Neural progenitor cell (in vitro differentiated cells): ENCODE measurements around the gene FBN3. TPM values are rescaled to one million over a fixed set of nuclear protein-coding genes. Genes with fewer than 3 reads are reported as not detected.
"Not testable (repeated sequence)": the region's sequence is repeated elsewhere in the genome, so short reads cannot be mapped to it uniquely, and the experiment has no call there.

Experiments used
- DNase-seq: peaks from one replicate; pipeline ENCODE4 v3.0.0-alpha.2; 2016; ENCODE audit warnings: low spot score
- H2AFZ ChIP-seq: fragments of 200-600 bp; sonication (generic); replicated peaks from 2 replicates; pipeline ENCODE4 v1.6.1; 2016; ENCODE audit warnings: antibody characterized with exemption
- H3F3A ChIP-seq: fragments of 200-600 bp; sonication (generic); 2 replicates; pipeline ENCODE4 v1.6.1; 2016; ENCODE audit warnings: antibody characterized with exemption, low read depth
- H3K27ac ChIP-seq: fragments of 200-600 bp; sonication (generic); 2 replicates; pipeline ENCODE4 v1.5.1; 2016; ENCODE audit warnings: mild to moderate bottlenecking
- H3K27me3 ChIP-seq: fragments of 200-600 bp; sonication (generic); 2 replicates; pipeline ENCODE4 v1.6.1; 2016; ENCODE audit warnings: mild to moderate bottlenecking, moderate library complexity
- H3K36me3 ChIP-seq: fragments of 200-600 bp; sonication (generic); 2 replicates; pipeline ENCODE4 v1.5.1; 2016
- H3K4me1 ChIP-seq: fragments of 200-600 bp; sonication (generic); 2 replicates; pipeline ENCODE4 v1.6.1; 2016; ENCODE audit warnings: mixed run types
- H3K4me2 ChIP-seq: fragments of 200-600 bp; sonication (generic); 2 replicates; pipeline ENCODE4 v1.6.1; 2016
- H3K4me3 ChIP-seq: fragments of 200-600 bp; sonication (generic); 2 replicates; pipeline ENCODE4 v1.5.1; 2016
- H3K79me2 ChIP-seq: fragments of 200-600 bp; sonication (generic); 2 replicates; pipeline ENCODE4 v1.6.1; 2016; ENCODE audit warnings: low read depth
- H3K9ac ChIP-seq: fragments of 200-600 bp; sonication (generic); 2 replicates; pipeline ENCODE4 v1.6.1; 2016
- H3K9me3 ChIP-seq: fragments of 200-600 bp; sonication (generic); 2 replicates; pipeline ENCODE4 v1.5.1; 2016; ENCODE audit warnings: low read depth
- H4K20me1 ChIP-seq: fragments of 200-600 bp; sonication (generic); 2 replicates; pipeline ENCODE4 v1.6.1; 2016; ENCODE audit warnings: low read depth
- H3K27ac Mint-ChIP-seq: 3 replicates; pipeline ENCODE4 v1.8.0; 2021; ENCODE audit warnings: mixed read lengths
- H3K27me3 Mint-ChIP-seq: 2 replicates; pipeline ENCODE4 v1.8.0; 2022; ENCODE audit warnings: low read depth, mild to moderate bottlenecking, inconsistent platforms, moderate library complexity, mixed read lengths; ENCODE audit not compliant: insufficient read depth
- H3K36me3 Mint-ChIP-seq: 3 replicates; pipeline ENCODE4 v1.8.0; 2021; ENCODE audit warnings: mixed read lengths
- H3K4me1 Mint-ChIP-seq: 3 replicates; pipeline ENCODE4 v1.8.0; 2021; ENCODE audit warnings: mixed read lengths
- H3K4me3 Mint-ChIP-seq: 3 replicates; pipeline ENCODE4 v1.8.0; 2021; ENCODE audit warnings: mild to moderate bottlenecking, moderate library complexity, mixed read lengths
- H3K9me3 Mint-ChIP-seq: 3 replicates; pipeline ENCODE4 v1.8.0; 2020; ENCODE audit warnings: mixed read lengths
- CTCF ChIP-seq: fragments of 200-600 bp; sonication (generic); IDR thresholded peaks from 2 replicates; pipeline ENCODE4 v1.5.1; 2017; ENCODE audit warnings: antibody characterized with exemption, mild to moderate bottlenecking
- EZH2 ChIP-seq: fragments of 200-600 bp; sonication (generic); IDR thresholded peaks from 2 replicates; pipeline ENCODE4 v1.6.1; 2017; ENCODE audit warnings: antibody characterized with exemption, mild to moderate bottlenecking, moderate library complexity
- EZH2phosphoT487 ChIP-seq: fragments of 200-600 bp; sonication (generic); IDR thresholded peaks from 2 replicates; pipeline ENCODE4 v1.6.1; 2017; ENCODE audit warnings: antibody characterized with exemption
- total RNA-seq: library from RNA; depleted of rRNA; stranded (reverse); fragments of >200 nt; gene quantifications from 2 replicates; pipeline ENCODE4 v1.2.3, GENCODE V29; 2015; ENCODE audit warnings: low replicate concordance

FBN3 gene
- total RNA-seq, 1 donor from 2014 or later, result 23.0 TPM

GRCh38 chr19:8034178-8034525, 115.2 kb downstream of the FBN3 start:
- Mint-ChIP-seq H3K4me3 (no peak overlapping the region), H3K27ac (no peak overlapping the region), H3K36me3 (no peaks in the 10 kb centered on the region), H3K27me3 (peaks cover 2% of the 10 kb centered on the region), H3K4me1 (peaks cover 27% of the 10 kb centered on the region), H3K9me3 (no peaks in the 10 kb centered on the region)
- TF ChIP-seq EZH2phosphoT487 (no peak), EZH2 (no peak), CTCF (no peak)
- peaks cover 46% of the 10 kb centered on the region for H3F3A ChIP-seq
- no peak overlapping the region for H2AFZ ChIP-seq
- no peaks in the 10 kb centered on the region for H3K36me3 ChIP-seq
- no peaks in the 10 kb centered on the region for H3K9me3 ChIP-seq
- no peak overlapping the region for H3K4me2 ChIP-seq
- H4K20me1 ChIP-seq, result no peaks in the 10 kb centered on the region
- H3K27ac ChIP-seq, result peak overlapping the region; percentile 96
- H3K4me1 ChIP-seq, result peaks cover 45% of the 10 kb centered on the region
- no peak overlapping the region for H3K9ac ChIP-seq
- H3K27me3 ChIP-seq, result no peaks in the 10 kb centered on the region
- DNase-seq, result no peak
- H3K79me2 ChIP-seq, result no peaks in the 10 kb centered on the region
- no peak overlapping the region for H3K4me3 ChIP-seq

GRCh38 chr19:8033287-8034177, 115.9 kb downstream of the FBN3 start:
- H3F3A ChIP-seq, result peaks cover 50% of the 10 kb centered on the region
- H3K36me3 Mint-ChIP-seq, H3K36me3 ChIP-seq, H3K9ac ChIP-seq, H2AFZ ChIP-seq, H3K4me3 ChIP-seq, H3K9me3 ChIP-seq, H3K79me2 ChIP-seq, H3K27me3 Mint-ChIP-seq, H3K9me3 Mint-ChIP-seq, H3K27me3 ChIP-seq, H4K20me1 ChIP-seq: not testable (repeated sequence)
- peak overlapping the region; percentile 96 for H3K27ac ChIP-seq
- H3K4me1 ChIP-seq, result peaks cover 48% of the 10 kb centered on the region
- H3K4me2 ChIP-seq, result peak overlapping the region; percentile 28
- peak overlapping the region; percentile 13 for H3K4me3 Mint-ChIP-seq
- DNase-seq, result peak; percentile 62
- peaks cover 32% of the 10 kb centered on the region for H3K4me1 Mint-ChIP-seq
- peak overlapping the region; percentile 94 for H3K27ac Mint-ChIP-seq

GRCh38 chr19:8030960-8031359, 118.4 kb downstream of the FBN3 start:
- H3K27me3 Mint-ChIP-seq, result no peaks in the 10 kb centered on the region

More at GRCh38 chr19:8030960-8031359, 118.4 kb downstream of the FBN3 start:
- TF ChIP-seq EZH2, result no peak
- TF ChIP-seq EZH2phosphoT487, result no peak
- TF ChIP-seq CTCF, result no peak
- H3K4me3 ChIP-seq, result no peak overlapping the region
- no peak overlapping the region for H3K27ac Mint-ChIP-seq
- H3K27ac ChIP-seq, result no peak overlapping the region
- H3K36me3 Mint-ChIP-seq, result no peaks in the 10 kb centered on the region
- H3K9me3 Mint-ChIP-seq, result no peaks in the 10 kb centered on the region
- no peaks in the 10 kb centered on the region for H3K9me3 ChIP-seq
- H3K4me1 Mint-ChIP-seq, result peaks cover 32% of the 10 kb centered on the region
- no peak for DNase-seq
- no peaks in the 10 kb centered on the region for H3K36me3 ChIP-seq
- no peaks in the 10 kb centered on the region for H3K79me2 ChIP-seq
- no peaks in the 10 kb centered on the region for H4K20me1 ChIP-seq
- no peak overlapping the region for H3K4me2 ChIP-seq
- no peaks in the 10 kb centered on the region for H3K27me3 ChIP-seq
- no peak overlapping the region for H3K9ac ChIP-seq
- H2AFZ ChIP-seq, result no peak overlapping the region
- peaks cover 55% of the 10 kb centered on the region for H3F3A ChIP-seq
- H3K4me3 Mint-ChIP-seq, result no peak overlapping the region
- H3K4me1 ChIP-seq, result peaks cover 55% of the 10 kb centered on the region
